ENCODE data around the gene UBTF.

Gene UBTF

DNA sequence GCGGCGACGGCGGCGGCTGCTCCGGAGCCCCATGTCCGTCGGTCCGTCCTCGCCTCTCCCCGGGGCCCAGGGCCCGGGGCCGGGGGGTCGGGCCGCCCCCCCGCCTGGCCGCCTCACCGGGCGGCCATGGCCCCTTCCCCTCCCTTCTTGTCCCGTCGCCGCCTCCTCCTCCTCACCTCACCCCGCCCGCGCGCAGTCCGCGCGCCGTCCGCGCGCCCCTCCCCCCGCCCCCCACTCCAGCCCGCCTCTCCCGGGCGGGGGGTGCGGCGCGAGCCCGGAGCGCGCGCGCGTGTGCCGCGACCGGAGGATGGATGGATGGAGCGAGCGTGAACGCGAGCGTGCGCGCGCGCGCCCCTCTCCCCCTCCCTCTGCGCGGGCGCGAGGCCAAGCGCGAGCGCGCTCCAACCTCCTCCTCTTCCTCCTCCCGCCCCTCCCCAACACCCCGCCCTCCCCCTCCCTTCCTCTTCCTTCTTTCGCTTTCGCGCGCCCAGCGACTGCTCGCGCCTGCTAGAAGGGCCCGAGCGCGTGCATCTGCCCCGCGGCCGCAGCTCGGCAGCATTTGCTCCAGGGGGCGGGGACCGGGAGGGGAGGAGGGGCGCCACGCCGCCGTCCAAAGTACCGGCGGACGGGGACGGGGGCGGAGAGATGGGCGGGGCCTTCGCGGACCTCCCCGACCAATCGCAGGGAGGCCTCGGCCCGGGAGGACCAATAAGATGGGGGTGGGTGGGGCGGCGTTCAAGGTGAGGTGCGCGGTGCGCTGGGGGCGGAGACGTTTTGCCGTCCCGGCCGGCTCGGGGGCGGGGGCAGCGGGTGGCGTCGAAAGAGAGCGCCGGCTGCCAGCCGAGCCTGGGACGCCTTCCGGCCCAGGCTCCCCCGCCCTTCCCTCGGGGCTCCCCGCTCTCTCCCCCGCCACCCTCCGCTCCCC lies 19.7 kb downstream of the UBTF start, which contains the start of gene ATXN7L3:
TSS of gene ATXN7L3 (minus strand) at position 332 of the 925 bp plus-strand sequence. CDS start 1,814 bp downstream, outside the sequence.
- Histone ChIP-seq H3K4me3 (ENCODE audit: low read depth, low read length) (peak within 1 kb of the TSS; percentile 87), H3K9me3 (ENCODE audit: severe bottlenecking) (no peaks in the 10 kb centered on the region), H3K36me3 (peaks cover 31% of the 10 kb centered on the region), H3K27me3 (ENCODE audit: insufficient read depth, low read depth, severe bottlenecking) (no peaks in the 10 kb centered on the region), H3K27ac (peak within 1 kb of the TSS; percentile 93)
- TF ChIP-seq, protein P1, sequence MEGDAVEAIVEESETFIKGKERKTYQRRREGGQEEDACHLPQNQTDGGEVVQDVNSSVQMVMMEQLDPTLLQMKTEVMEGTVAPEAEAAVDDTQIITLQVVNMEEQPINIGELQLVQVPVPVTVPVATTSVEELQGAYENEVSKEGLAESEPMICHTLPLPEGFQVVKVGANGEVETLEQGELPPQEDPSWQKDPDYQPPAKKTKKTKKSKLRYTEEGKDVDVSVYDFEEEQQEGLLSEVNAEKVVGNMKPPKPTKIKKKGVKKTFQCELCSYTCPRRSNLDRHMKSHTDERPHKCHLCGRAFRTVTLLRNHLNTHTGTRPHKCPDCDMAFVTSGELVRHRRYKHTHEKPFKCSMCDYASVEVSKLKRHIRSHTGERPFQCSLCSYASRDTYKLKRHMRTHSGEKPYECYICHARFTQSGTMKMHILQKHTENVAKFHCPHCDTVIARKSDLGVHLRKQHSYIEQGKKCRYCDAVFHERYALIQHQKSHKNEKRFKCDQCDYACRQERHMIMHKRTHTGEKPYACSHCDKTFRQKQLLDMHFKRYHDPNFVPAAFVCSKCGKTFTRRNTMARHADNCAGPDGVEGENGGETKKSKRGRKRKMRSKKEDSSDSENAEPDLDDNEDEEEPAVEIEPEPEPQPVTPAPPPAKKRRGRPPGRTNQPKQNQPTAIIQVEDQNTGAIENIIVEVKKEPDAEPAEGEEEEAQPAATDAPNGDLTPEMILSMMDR (IDR thresholded peaks at IDR 0.05; ENCODE audit: low read depth, low read length) = no peak
- peak; percentile 100 for DNase-seq

GRCh38 chr17:44198721-44199552 lies 20.5 kb downstream of the UBTF start:
- TF ChIP-seq, protein P1 (IDR thresholded peaks at IDR 0.05; ENCODE audit: low read depth, low read length) = no peak
- H3K4me3 ChIP-seq (ENCODE audit: low read depth, low read length) = peak overlapping the region; percentile 87
- H3K36me3 ChIP-seq = peaks cover 40% of the 10 kb centered on the region
- peak; percentile 67 for DNase-seq
- no peaks in the 10 kb centered on the region for H3K9me3 ChIP-seq (ENCODE audit: severe bottlenecking)
- no peaks in the 10 kb centered on the region for H3K27me3 ChIP-seq (ENCODE audit: insufficient read depth, low read depth, severe bottlenecking)
- peak overlapping the region; percentile 93 for H3K27ac ChIP-seq

DNA sequence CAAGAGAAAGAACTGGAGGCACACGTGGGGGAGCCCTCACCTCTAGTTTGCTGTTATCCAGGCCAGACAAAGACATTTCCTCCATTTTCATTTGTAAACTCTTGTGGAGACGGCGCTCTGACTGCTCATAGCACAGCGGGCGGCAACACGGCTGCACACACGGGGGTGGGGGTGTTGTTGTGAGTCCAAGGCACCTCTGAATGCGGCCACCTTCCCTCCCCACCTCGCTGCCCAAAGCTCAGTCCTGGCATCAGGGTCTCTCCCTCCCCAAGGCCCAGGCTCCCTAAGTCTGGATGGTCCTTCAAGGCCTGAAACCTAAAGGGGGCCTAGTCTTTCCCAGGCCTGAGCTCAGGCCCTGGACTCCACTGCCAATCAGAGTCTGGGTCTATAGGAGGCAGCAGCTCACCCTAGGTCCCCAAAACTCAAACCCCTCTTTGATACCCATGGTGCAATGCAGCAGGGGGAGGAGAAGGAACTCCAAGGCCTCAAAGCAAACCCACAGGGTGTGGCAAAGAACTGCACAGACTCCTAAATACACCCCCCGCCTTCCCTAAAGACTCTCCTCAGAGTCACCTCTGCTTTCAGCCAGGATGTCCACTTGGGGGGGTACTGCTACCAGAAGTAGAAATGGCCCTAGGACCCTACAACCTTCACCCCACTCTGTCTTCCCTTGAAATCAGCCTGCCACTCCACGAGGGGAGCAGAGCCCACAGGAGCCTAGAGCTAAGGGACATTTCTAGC lies 21.3 kb downstream of the UBTF start:
- TF ChIP-seq, protein P1 (IDR thresholded peaks at IDR 0.05; ENCODE audit: low read depth, low read length) = 0 out of 2 replicates have a peak, but pooled peaks have one; percentile 14
- Histone ChIP-seq H3K27ac (peak overlapping the region; percentile 93), H3K27me3 (ENCODE audit: insufficient read depth, low read depth, severe bottlenecking) (no peaks in the 10 kb centered on the region), H3K4me3 (ENCODE audit: low read depth, low read length) (peak overlapping the region; percentile 87), H3K36me3 (peaks cover 47% of the 10 kb centered on the region), H3K9me3 (ENCODE audit: severe bottlenecking) (no peaks in the 10 kb centered on the region)
- no peak for DNase-seq

DNA sequence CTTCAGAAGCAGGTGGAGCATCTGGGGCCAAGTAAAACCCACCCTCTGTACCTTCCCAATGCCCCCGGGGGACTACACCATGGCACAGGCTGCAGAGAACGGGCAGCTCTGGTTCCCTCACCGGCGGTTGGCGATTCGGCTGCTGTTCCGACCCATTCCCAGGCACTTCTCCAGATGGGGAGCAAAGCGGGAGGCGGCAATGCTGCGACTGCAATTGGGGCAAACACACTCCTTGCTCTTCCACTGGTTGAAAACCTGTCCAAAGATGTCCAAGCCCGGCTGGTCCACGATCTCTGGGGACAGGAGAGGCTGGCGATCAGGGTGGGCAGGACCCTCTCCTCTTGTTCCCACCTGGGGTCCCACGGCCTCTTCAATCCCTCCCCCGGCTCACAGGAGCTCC lies 22.4 kb downstream of the UBTF start:
- TF ChIP-seq, protein P1 (IDR thresholded peaks at IDR 0.05; ENCODE audit: low read depth, low read length) = no peak
- peaks cover 53% of the 10 kb centered on the region for H3K36me3 ChIP-seq
- DNase-seq = no peak
- H3K27me3 ChIP-seq (ENCODE audit: insufficient read depth, low read depth, severe bottlenecking) = no peaks in the 10 kb centered on the region
- no peak overlapping the region for H3K4me3 ChIP-seq (ENCODE audit: low read depth, low read length)
- H3K27ac ChIP-seq = no peak overlapping the region
- no peaks in the 10 kb centered on the region for H3K9me3 ChIP-seq (ENCODE audit: severe bottlenecking)

- Histone ChIP-seq H3K9me3 (ENCODE audit: severe bottlenecking) (no peaks in the 10 kb centered on the region), H3K27me3 (ENCODE audit: insufficient read depth, low read depth, severe bottlenecking) (no peaks in the 10 kb centered on the region), H3K27ac (peak overlapping the region; percentile 54), H3K4me3 (ENCODE audit: low read depth, low read length) (no peak overlapping the region), H3K36me3 (peaks cover 80% of the 10 kb centered on the region)
- TF ChIP-seq, protein P1 (IDR thresholded peaks at IDR 0.05; ENCODE audit: low read depth, low read length) = no peak
- DNase-seq = no peak
Observed at GRCh38 chr17:44193326-44194084, 26.0 kb downstream of the UBTF start.
